ENCODE data around the gene FHOD1. TPM values are rescaled to one million over a fixed set of nuclear protein-coding genes. Genes with fewer than 3 reads are reported as not detected.

The FHOD1 gene
- total RNA-seq, 2 experiments from 2014 or later: 94.8 to 99.1 TPM

GRCh38 chr16:67235816-67236562 is 11.3 kb downstream of the FHOD1 start:
- Mint-ChIP-seq H3K9me3 (no peaks in the 10 kb centered on the region), H3K4me3 (peak overlapping the region; percentile 75), H3K27ac (peak overlapping the region; percentile 97), H3K4me1 (peaks cover 38% of the 10 kb centered on the region), H3K27me3 (no peaks in the 10 kb centered on the region), H3K36me3 (ENCODE audit: low read depth) (peaks cover 66% of the 10 kb centered on the region)
- peak; percentile 82 for DNase-seq
- ChIA-PET CTCF (interaction anchor here (0.7 to 2.4 kb wide), 4 partner anchors 8 to 261 kb away, joined by 3 to 12 read pairs (median 6); partner anchors contain the start of genes FHOD1 and TMEM208), POLR2A (interaction anchor here (0.5 to 15.4 kb wide), 8 partner anchors 9 to 768 kb away, joined by 3 to 187 read pairs (median 4); partner anchors contain the start of genes ATP6V0D1, E2F4, FBXL8 and FHOD1)

- Mint-ChIP-seq H3K9me3 (no peaks in the 10 kb centered on the region), H3K36me3 (ENCODE audit: low read depth) (peaks cover 82% of the 10 kb centered on the region), H3K27ac (peak overlapping the region; percentile 26), H3K4me1 (peaks cover 33% of the 10 kb centered on the region), H3K4me3 (no peak overlapping the region), H3K27me3 (no peaks in the 10 kb centered on the region)
- ChIA-PET POLR2A (interaction anchor here (11.1 to 15.4 kb wide), 2 partner anchors 7 to 12 kb away, joined by 97 to 187 read pairs; partner anchors contain the start of genes FHOD1, SLC9A5 and TMEM208), CTCF (no interaction called here)
- no peak for DNase-seq
Measured at GRCh38 chr16:67234180-67234597, 13.1 kb downstream of the FHOD1 start.

GRCh38 chr16:67233596-67233995 is 13.7 kb downstream of the FHOD1 start:
- POLR2A ChIA-PET: interaction anchor here (0.8 to 11.1 kb wide), 2 partner anchors 13 to 25 kb away, joined by 4 to 97 read pairs; partner anchors contain the start of genes FHOD1 and SLC9A5
- no peak for DNase-seq
- H3K36me3 Mint-ChIP-seq (ENCODE audit: low read depth): peaks cover 83% of the 10 kb centered on the region

GRCh38 chr16:67230809-67231660 is 16.2 kb downstream of the FHOD1 start:
- Mint-ChIP-seq H3K4me1 (peaks cover 35% of the 10 kb centered on the region), H3K36me3 (ENCODE audit: low read depth) (peaks cover 71% of the 10 kb centered on the region), H3K27me3 (no peaks in the 10 kb centered on the region), H3K4me3 (no peak overlapping the region), H3K9me3 (no peaks in the 10 kb centered on the region), H3K27ac (no peak overlapping the region)
- ChIA-PET CTCF (no interaction called here), POLR2A (interaction anchor here (0.5 to 11.1 kb wide), 2 partner anchors 15 to 36 kb away, joined by 3 to 97 read pairs; partner anchors contain the start of genes FHOD1 and SLC9A5)
- no peak for DNase-seq

More at GRCh38 chr16:67233596-67233995, 13.7 kb downstream of the FHOD1 start:
- Mint-ChIP-seq H3K27me3 (no peaks in the 10 kb centered on the region), H3K27ac (no peak overlapping the region), H3K4me3 (no peak overlapping the region), H3K4me1 (peaks cover 35% of the 10 kb centered on the region), H3K9me3 (no peaks in the 10 kb centered on the region)
- CTCF ChIA-PET: no interaction called here

GRCh38 chr16:67229906-67230808 is 17.1 kb downstream of the FHOD1 start:
- Mint-ChIP-seq H3K9me3 (no peaks in the 10 kb centered on the region), H3K27ac (no peak overlapping the region), H3K27me3 (no peaks in the 10 kb centered on the region), H3K36me3 (ENCODE audit: low read depth) (peaks cover 65% of the 10 kb centered on the region), H3K4me3 (no peak overlapping the region), H3K4me1 (peaks cover 38% of the 10 kb centered on the region)
- no peak for DNase-seq
- ChIA-PET POLR2A (interaction anchor here (11.1 kb wide), 1 partner anchor 16 kb away, joined by 97 read pairs; the partner anchor contains the start of genes FHOD1 and SLC9A5), CTCF (no interaction called here)

- POLR2A ChIA-PET: interaction anchor here (4.8 kb wide), 1 partner anchor 13 kb away, joined by 187 read pairs; the partner anchor contains the start of genes FHOD1 and SLC9A5
- CTCF ChIA-PET: interaction anchor here (6.2 kb wide), 1 partner anchor 17 kb away, joined by 58 read pairs; the partner anchor contains the start of gene FHOD1
- Mint-ChIP-seq H3K27me3 (no peaks in the 10 kb centered on the region), H3K27ac (no peak overlapping the region), H3K9me3 (no peaks in the 10 kb centered on the region), H3K36me3 (ENCODE audit: low read depth) (peaks cover 57% of the 10 kb centered on the region), H3K4me3 (peak overlapping the region; percentile 47), H3K4me1 (peaks cover 51% of the 10 kb centered on the region)
- DNase-seq: no peak
Measured at GRCh38 chr16:67228905-67229304, 18.4 kb downstream of the FHOD1 start.

GRCh38 chr16:67228034-67228785 is 19.1 kb downstream of the FHOD1 start:
- H3K27ac Mint-ChIP-seq: peak overlapping the region; percentile 97
- ChIA-PET POLR2A (interaction anchor here (1.0 to 4.8 kb wide), 4 partner anchors 13 to 69 kb away, joined by 4 to 187 read pairs (median 14); partner anchors contain the start of genes FHOD1 and SLC9A5), CTCF (interaction anchor here (0.7 to 6.2 kb wide), 10 partner anchors 8 to 200 kb away, joined by 3 to 58 read pairs (median 8); partner anchors contain the start of genes FBXL8, FHOD1, PLEKHG4 and TRADD)
- peaks cover 52% of the 10 kb centered on the region for H3K36me3 Mint-ChIP-seq (ENCODE audit: low read depth)
- peaks cover 57% of the 10 kb centered on the region for H3K4me1 Mint-ChIP-seq
- H3K27me3 Mint-ChIP-seq: no peaks in the 10 kb centered on the region
- peak overlapping the region; percentile 100 for H3K4me3 Mint-ChIP-seq
- H3K9me3 Mint-ChIP-seq: no peaks in the 10 kb centered on the region
- DNase-seq: no peak

- H3K4me3 Mint-ChIP-seq: peak overlapping the region; percentile 100
- peak overlapping the region; percentile 97 for H3K27ac Mint-ChIP-seq
- H3K4me1 Mint-ChIP-seq: peaks cover 61% of the 10 kb centered on the region
- ChIA-PET POLR2A (interaction anchor here (1.0 to 4.8 kb wide), 13 partner anchors 12 to 254 kb away, joined by 3 to 187 read pairs (median 5); partner anchors contain the start of genes ATP6V0D1, E2F4, FHOD1 and MATCAP1), CTCF (interaction anchor here (0.7 to 6.2 kb wide), 13 partner anchors 8 to 214 kb away, joined by 3 to 58 read pairs (median 5); partner anchors contain the start of genes FBXL8, FHOD1, PLEKHG4 and TRADD)
- no peaks in the 10 kb centered on the region for H3K27me3 Mint-ChIP-seq
- H3K9me3 Mint-ChIP-seq: no peaks in the 10 kb centered on the region
- peaks cover 48% of the 10 kb centered on the region for H3K36me3 Mint-ChIP-seq (ENCODE audit: low read depth)
- no peak for DNase-seq
Measured at GRCh38 chr16:67227567-67227921, 19.7 kb downstream of the FHOD1 start.

GRCh38 chr16:67226804-67227566 is 20.3 kb downstream of the FHOD1 start, which contains the start of gene TMEM208:
Gene TMEM208, plus strand, starts transcription at chr16:67227130. Its CDS starts 89 bp downstream, at chr16:67227219.
- DNase-seq: peak; percentile 99
- H3K27me3 Mint-ChIP-seq: no peaks in the 10 kb centered on the region
- H3K4me3 Mint-ChIP-seq: peak within 1 kb of the TSS; percentile 100
- ChIA-PET POLR2A (interaction anchor here (0.7 to 4.8 kb wide), 16 partner anchors 11 to 254 kb away, joined by 3 to 187 read pairs (median 4); partner anchors contain the start of genes ATP6V0D1, E2F4, FHOD1 and MATCAP1), CTCF (interaction anchor here (0.7 to 6.2 kb wide), 21 partner anchors 9 to 273 kb away, joined by 3 to 58 read pairs (median 4); partner anchors contain the start of genes FBXL8, FHOD1, PLEKHG4 and TRADD)
- peaks cover 45% of the 10 kb centered on the region for H3K36me3 Mint-ChIP-seq (ENCODE audit: low read depth)
- H3K4me1 Mint-ChIP-seq: peaks cover 61% of the 10 kb centered on the region
- H3K9me3 Mint-ChIP-seq: no peaks in the 10 kb centered on the region
- peak within 1 kb of the TSS; percentile 97 for H3K27ac Mint-ChIP-seq

- H3K4me3 Mint-ChIP-seq: peak overlapping the region; percentile 100
- ChIA-PET CTCF (interaction anchor here (0.8 to 6.2 kb wide), 17 partner anchors 10 to 272 kb away, joined by 3 to 58 read pairs (median 5); partner anchors contain the start of genes FBXL8, FHOD1, PLEKHG4 and TRADD), POLR2A (interaction anchor here (0.7 to 4.8 kb wide), 15 partner anchors 11 to 255 kb away, joined by 3 to 187 read pairs (median 4); partner anchors contain the start of genes ATP6V0D1, E2F4, FHOD1 and MATCAP1)
- no peaks in the 10 kb centered on the region for H3K9me3 Mint-ChIP-seq
- no peaks in the 10 kb centered on the region for H3K27me3 Mint-ChIP-seq
- peaks cover 61% of the 10 kb centered on the region for H3K4me1 Mint-ChIP-seq
- no peak for DNase-seq
- peak overlapping the region; percentile 97 for H3K27ac Mint-ChIP-seq
- H3K36me3 Mint-ChIP-seq (ENCODE audit: low read depth): peaks cover 39% of the 10 kb centered on the region
Measured at GRCh38 chr16:67226295-67226803, 20.9 kb downstream of the FHOD1 start.

All from activated CD4-positive, alpha-beta memory T cell treated with anti-CD3 and anti-CD28 coated beads, Interleukin-2, amount 10 ng/mL, durations not matched to agents 7 days and 5 days (primary cell).